NCI-H2227 (cell line): ENCODE data around the gene CRYL1.

ENCODE experiments used
- DNase-seq: peaks from one replicate; lab custom pipeline; 2025; ENCODE audit not compliant: unreplicated experiment; lab: John Stamatoyannopoulos, UW

CRYL1 gene

GRCh38 chr13:20428666-20429644, 96.7 kb downstream of the CRYL1 start:
- no peak for DNase-seq

- DNase-seq = no peak
Measured at GRCh38 chr13:20426766-20427448, 98.8 kb downstream of the CRYL1 start.

- DNase-seq = no peak
Measured at GRCh38 chr13:20425819-20426219, 99.8 kb downstream of the CRYL1 start.

GRCh38 chr13:20424949-20425348, 100.7 kb downstream of the CRYL1 start:
- no peak for DNase-seq

- DNase-seq = no peak
Measured at GRCh38 chr13:20424559-20424852, 101.2 kb downstream of the CRYL1 start.

GRCh38 chr13:20422362-20422761, 103.3 kb downstream of the CRYL1 start:
- no peak for DNase-seq

- DNase-seq = no peak
Measured at GRCh38 chr13:20420938-20421337, 104.7 kb downstream of the CRYL1 start.

- no peak for DNase-seq
Measured at GRCh38 chr13:20418953-20419352, 106.7 kb downstream of the CRYL1 start.

- DNase-seq = no peak
Measured at GRCh38 chr13:20416223-20416745, 109.4 kb downstream of the CRYL1 start.

- no peak for DNase-seq
Measured at GRCh38 chr13:20415694-20416107, 110.0 kb downstream of the CRYL1 start.

- no peak for DNase-seq
Measured at GRCh38 chr13:20415306-20415679, 110.4 kb downstream of the CRYL1 start.

- no peak for DNase-seq
Measured at GRCh38 chr13:20414546-20415305, 110.9 kb downstream of the CRYL1 start.

GRCh38 chr13:20412691-20413355, 112.8 kb downstream of the CRYL1 start:
- no peak for DNase-seq

- no peak for DNase-seq
Measured at GRCh38 chr13:20411638-20412342, 113.9 kb downstream of the CRYL1 start.

GRCh38 chr13:20410726-20411125, 114.9 kb downstream of the CRYL1 start:
- no peak for DNase-seq

- no peak for DNase-seq
Measured at GRCh38 chr13:20408181-20408580, 117.5 kb downstream of the CRYL1 start.

- no peak for DNase-seq
Measured at GRCh38 chr13:20407759-20408158, 117.9 kb downstream of the CRYL1 start.

- DNase-seq = no peak
Measured at GRCh38 chr13:20405691-20406090, 120.0 kb downstream of the CRYL1 start.

- DNase-seq = no peak
Measured at GRCh38 chr13:20404488-20405222, 121.0 kb downstream of the CRYL1 start.

- no peak for DNase-seq
Measured at GRCh38 chr13:20403826-20404225, 121.8 kb downstream of the CRYL1 start.
